H9 (cell line): ENCODE data around the gene CSHL1. TPM values are rescaled to one million over a fixed set of nuclear protein-coding genes. Genes with fewer than 3 reads are reported as not detected.
"Not testable (repeated sequence)": the region's sequence is repeated elsewhere in the genome, so short reads cannot be mapped to it uniquely, and the experiment has no call there.

Experiments
- DNase-seq: peaks from one replicate; pipeline ENCODE4 v3.0.0-alpha.2; 2017
- H2AFZ ChIP-seq: one replicate; pipeline ENCODE4 v1.6.1; 2013; ENCODE audit warnings: mild to moderate bottlenecking, low read length, control low read depth, moderate library complexity
- H2AK5ac ChIP-seq: 2 replicates; pipeline ENCODE4 v1.6.1; 2013; ENCODE audit warnings: low read length, control low read depth, mixed read lengths; ENCODE audit not compliant: insufficient read length
- H2BK120ac ChIP-seq: one replicate; pipeline ENCODE4 v1.6.1; 2013; ENCODE audit warnings: low read depth, mild to moderate bottlenecking, low read length, control low read depth, inconsistent platforms; ENCODE audit not compliant: poor library complexity, severe bottlenecking
- H2BK12ac ChIP-seq: 2 replicates; pipeline ENCODE4 v1.6.1; 2013; ENCODE audit warnings: low read length, control low read depth, mixed read lengths, low read depth; ENCODE audit not compliant: insufficient read length
- H2BK15ac ChIP-seq: 2 replicates; pipeline ENCODE4 v1.6.1; 2013; ENCODE audit warnings: low read depth, low read length, control low read depth
- H2BK20ac ChIP-seq: one replicate; pipeline ENCODE4 v1.6.1; 2013; ENCODE audit warnings: low read depth, mild to moderate bottlenecking, low read length, control low read depth, inconsistent platforms; ENCODE audit not compliant: poor library complexity, severe bottlenecking
- H2BK5ac ChIP-seq: 2 replicates; pipeline ENCODE4 v1.6.1; 2013; ENCODE audit warnings: low read length, control low read depth, mixed read lengths; ENCODE audit not compliant: insufficient read length
- H3K14ac ChIP-seq: 2 replicates; pipeline ENCODE4 v1.6.1; 2013; ENCODE audit warnings: low read length, control low read depth; ENCODE audit not compliant: insufficient read depth
- H3K18ac ChIP-seq: 2 replicates; pipeline ENCODE4 v1.6.1; 2013; ENCODE audit warnings: low read depth, mild to moderate bottlenecking, mixed read lengths, low read length, control low read depth; ENCODE audit not compliant: insufficient read length
- H3K23ac ChIP-seq: 2 replicates; pipeline ENCODE4 v1.6.1; 2013; ENCODE audit warnings: low read length, control low read depth, mixed read lengths, low read depth; ENCODE audit not compliant: insufficient read length
- H3K23me2 ChIP-seq: 2 replicates; pipeline ENCODE4 v1.6.1; 2013; ENCODE audit warnings: low read depth, mild to moderate bottlenecking, mixed read lengths, low read length, control low read depth; ENCODE audit not compliant: insufficient read length, poor library complexity, severe bottlenecking
- H3K27ac ChIP-seq: 2 replicates; pipeline ENCODE4 v1.5.1; 2013; ENCODE audit warnings: low read length, control low read depth, mixed read lengths, low read depth; ENCODE audit not compliant: insufficient read length
- H3K27me3 ChIP-seq: 2 replicates; pipeline ENCODE4 v1.6.1; 2013; ENCODE audit warnings: low read length, control low read depth, inconsistent platforms; ENCODE audit not compliant: insufficient read depth
- H3K4ac ChIP-seq: 2 replicates; pipeline ENCODE4 v1.6.1; 2013; ENCODE audit warnings: low read depth, mild to moderate bottlenecking, control low read depth, inconsistent platforms, low read length, moderate library complexity
- H3K4me1 ChIP-seq: 2 replicates; pipeline ENCODE4 v1.6.1; 2013; ENCODE audit warnings: low read length, control low read depth, inconsistent platforms; ENCODE audit not compliant: insufficient read depth
- H3K4me2 ChIP-seq: 2 replicates; pipeline ENCODE4 v1.6.1; 2013; ENCODE audit warnings: low read length, control low read depth, mixed read lengths; ENCODE audit not compliant: insufficient read length, insufficient read depth
- H3K56ac ChIP-seq: 2 replicates; pipeline ENCODE4 v1.6.1; 2013; ENCODE audit warnings: low read depth, mild to moderate bottlenecking, mixed read lengths, low read length, control low read depth; ENCODE audit not compliant: insufficient read length
- H3K79me1 ChIP-seq: 2 replicates; pipeline ENCODE4 v1.6.1; 2013; ENCODE audit warnings: low read depth, mild to moderate bottlenecking, moderate library complexity, low read length, control low read depth, inconsistent platforms; ENCODE audit not compliant: insufficient read depth, poor library complexity, severe bottlenecking
- H3K79me2 ChIP-seq: 2 replicates; pipeline ENCODE4 v1.6.1; 2013; ENCODE audit warnings: low read length, control low read depth, inconsistent platforms; ENCODE audit not compliant: insufficient read depth
- H3K9ac ChIP-seq: 2 replicates; pipeline ENCODE4 v1.6.1; 2013; ENCODE audit warnings: low read length, control low read depth, mixed read lengths; ENCODE audit not compliant: insufficient read length; ENCODE audit errors: extremely low read depth
- H3K9me3 ChIP-seq: one replicate; pipeline ENCODE4 v1.6.1; 2013; ENCODE audit warnings: low read depth, low read length, inconsistent platforms; ENCODE audit not compliant: control insufficient read depth
- H3T11ph ChIP-seq: one replicate; pipeline ENCODE4 v1.6.1; 2013; ENCODE audit warnings: mild to moderate bottlenecking, low read length, control low read depth, inconsistent platforms
- H4K20me1 ChIP-seq: one replicate; pipeline ENCODE4 v1.6.1; 2013; ENCODE audit not compliant: control insufficient read depth, insufficient read length, insufficient read depth
- H4K5ac ChIP-seq: 2 replicates; pipeline ENCODE4 v1.6.1; 2013; ENCODE audit warnings: low read depth, mild to moderate bottlenecking, mixed read lengths, low read length, control low read depth; ENCODE audit not compliant: insufficient read length
- H4K8ac ChIP-seq: replicated peaks from 2 replicates; pipeline ENCODE4 v1.6.1; 2013; ENCODE audit warnings: low read length, control low read depth, mixed read lengths, low read depth; ENCODE audit not compliant: insufficient read length
- H4K91ac ChIP-seq: 2 replicates; pipeline ENCODE4 v1.6.1; 2013; ENCODE audit warnings: low read depth, mild to moderate bottlenecking, moderate library complexity, mixed read lengths, low read length, control low read depth; ENCODE audit not compliant: insufficient read length
- H3K27ac Mint-ChIP-seq, 3 experiments: 2 replicates in 2 of 3; 3 replicates in 1 of 3; pipeline ENCODE4 v1.8.0; 2020 to 2021; ENCODE audit warnings: mixed read lengths in 3 of 3, mild to moderate bottlenecking in 1 of 3, moderate library complexity in 1 of 3
- H3K27me3 Mint-ChIP-seq: 2 replicates; pipeline ENCODE4 v1.8.0; 2021; ENCODE audit warnings: low read depth, mild to moderate bottlenecking, moderate library complexity, mixed read lengths
- H3K36me3 Mint-ChIP-seq, 3 experiments: 2 replicates in 2 of 3; 3 replicates in 1 of 3; pipeline ENCODE4 v1.8.0; 2020 to 2021; ENCODE audit warnings: low read depth in 3 of 3, mixed read lengths in 3 of 3; ENCODE audit not compliant: insufficient read depth in 1 of 3
- H3K4me1 Mint-ChIP-seq, 2 experiments: 2 replicates each; pipeline ENCODE4 v1.8.0; 2020; ENCODE audit warnings: mixed read lengths in 2 of 2
- H3K4me3 Mint-ChIP-seq, 2 experiments: 2 replicates in 1 of 2; 3 replicates in 1 of 2; pipeline ENCODE4 v1.8.0; 2020 to 2021; ENCODE audit warnings: mild to moderate bottlenecking in 2 of 2, mixed read lengths in 2 of 2, moderate library complexity in 1 of 2
- H3K9me3 Mint-ChIP-seq, 2 experiments: 2 replicates in 1 of 2; 3 replicates in 1 of 2; pipeline ENCODE4 v1.8.0; 2020; ENCODE audit warnings: mild to moderate bottlenecking in 2 of 2, mixed read lengths in 2 of 2, moderate library complexity in 1 of 2
- WGBS: extraction: QIAGEN DNeasy Blood & Tissue Kit; methylation state at CpG from one replicate; pipeline ENCODE4 v1.1.7; 2013; ENCODE audit warnings: missing lambda C conversion rate, low lambda C conversion rate, mixed read lengths; ENCODE audit not compliant: insufficient read length; ENCODE audit errors: extremely low coverage; 5-methylcytosine and 5-hydroxymethylcytosine counted together
- total RNA-seq: library from RNA; stranded (reverse); gene quantifications from 2 replicates; pipeline ENCODE4 v1.2.1, GENCODE V29; 2021

Gene CSHL1
- total RNA-seq, 1 experiment from 2014 or later = not detected

- not testable (repeated sequence) for H4K20me1 ChIP-seq, H3K4ac ChIP-seq, H4K5ac ChIP-seq, H2AK5ac ChIP-seq, H3K23me2 ChIP-seq, H3K79me2 ChIP-seq, H3K27me3 Mint-ChIP-seq, H2BK120ac ChIP-seq, H2BK20ac ChIP-seq, H3K9me3 ChIP-seq, H3K9ac ChIP-seq, H2BK15ac ChIP-seq, H3K27ac ChIP-seq, DNase-seq, H3K56ac ChIP-seq, H3K4me1 Mint-ChIP-seq, H2BK12ac ChIP-seq, H3K27ac Mint-ChIP-seq, H3K79me1 ChIP-seq, H3K23ac ChIP-seq, H4K8ac ChIP-seq, H2BK5ac ChIP-seq, H2AFZ ChIP-seq, H3K18ac ChIP-seq, H3K36me3 Mint-ChIP-seq, H3K14ac ChIP-seq, H3K4me1 ChIP-seq, H3K9me3 Mint-ChIP-seq, H4K91ac ChIP-seq, H3T11ph ChIP-seq, H3K4me2 ChIP-seq, H3K4me3 Mint-ChIP-seq, H3K27me3 ChIP-seq
- no CpG with 5 or more reads among the region's 10 CpGs for WGBS
Measured at GRCh38 chr17:63894821-63895220, 16.2 kb downstream of the CSHL1 start.

GRCh38 chr17:63894021-63894420 lies 17.0 kb downstream of the CSHL1 start:
- H3K27ac ChIP-seq, H3K9ac ChIP-seq, H3K4me1 Mint-ChIP-seq, H3K4ac ChIP-seq, H3K4me3 Mint-ChIP-seq, H2BK120ac ChIP-seq, H2AK5ac ChIP-seq, H2AFZ ChIP-seq, H4K91ac ChIP-seq, H3T11ph ChIP-seq, H3K27me3 ChIP-seq, H3K9me3 Mint-ChIP-seq, H3K18ac ChIP-seq, H2BK12ac ChIP-seq, H3K56ac ChIP-seq, H3K23me2 ChIP-seq, H4K8ac ChIP-seq, H2BK20ac ChIP-seq, H2BK5ac ChIP-seq, H3K79me1 ChIP-seq, H3K14ac ChIP-seq, H3K79me2 ChIP-seq, H3K9me3 ChIP-seq, H3K4me1 ChIP-seq, H3K23ac ChIP-seq, H3K4me2 ChIP-seq, H3K27ac Mint-ChIP-seq, H4K20me1 ChIP-seq, H3K27me3 Mint-ChIP-seq, H3K36me3 Mint-ChIP-seq, H4K5ac ChIP-seq, H2BK15ac ChIP-seq: not testable (repeated sequence)
- WGBS = no CpG with 5 or more reads among the region's 3 CpGs
- DNase-seq = peak; percentile 36
